Natural killer cell (primary cell): Measurements from ENCODE around the gene DYNLT2B. TPM values are rescaled to one million over a fixed set of nuclear protein-coding genes. Genes with fewer than 3 reads are reported as not detected.

Source experiments
- ATAC-seq, 3 donors: fragments of 150-1000 bp in 2 of 3; fragments of 200-7000 bp in 1 of 3; cut with Tn5 transposase; 1 replicate in 1 of 3; 2 replicates in 2 of 3; pipeline ENCODE4 v1.10.0; 2021; ENCODE audit warnings: mild to moderate bottlenecking in 2 of 3, moderate library complexity in 2 of 3
- DNase-seq, 2 donors: peaks; one replicate each; pipeline versions ENCODE4 v3.0.0 to v3.0.0-alpha.2; 2013 to 2021; ENCODE audit warnings: mixed read lengths in 1 of 2
- H3K27ac ChIP-seq: one replicate; pipeline ENCODE4 v1.5.1; 2013; ENCODE audit warnings: mild to moderate bottlenecking, low read length
- H3K27me3 ChIP-seq: one replicate; pipeline ENCODE4 v1.6.1; 2013; ENCODE audit warnings: low read length; ENCODE audit not compliant: control insufficient read depth, insufficient read depth
- H3K36me3 ChIP-seq: one replicate; pipeline ENCODE4 v1.6.1; 2013; ENCODE audit warnings: low read length; ENCODE audit not compliant: control insufficient read depth, insufficient read depth
- H3K4me1 ChIP-seq: one replicate; pipeline ENCODE4 v1.6.1; 2013; ENCODE audit warnings: low read length; ENCODE audit not compliant: control insufficient read depth, insufficient read depth
- H3K4me3 ChIP-seq: one replicate; pipeline ENCODE4 v1.5.1; 2013; ENCODE audit warnings: low read length
- H3K9me3 ChIP-seq: one replicate; pipeline ENCODE4 v1.6.1; 2013; ENCODE audit warnings: low read length; ENCODE audit not compliant: control insufficient read depth, insufficient read depth
- H3K27ac Mint-ChIP-seq, 2 donors: one replicate each; pipeline ENCODE4 v1.8.0; 2022; ENCODE audit warnings: mild to moderate bottlenecking in 2 of 2, mixed read lengths in 2 of 2, moderate library complexity in 1 of 2
- H3K27me3 Mint-ChIP-seq, 2 donors: one replicate each; pipeline ENCODE4 v1.8.0; 2022; ENCODE audit warnings: low read depth in 2 of 2, mixed read lengths in 2 of 2
- H3K36me3 Mint-ChIP-seq: one replicate; pipeline ENCODE4 v1.8.0; 2022; ENCODE audit warnings: mixed read lengths
- H3K4me1 Mint-ChIP-seq, 2 donors: one replicate each; pipeline ENCODE4 v1.8.0; 2022; ENCODE audit warnings: mixed read lengths in 2 of 2
- H3K4me3 Mint-ChIP-seq: one replicate; pipeline ENCODE4 v1.8.0; 2022; ENCODE audit warnings: mild to moderate bottlenecking, moderate library complexity, mixed read lengths
- H3K9me3 Mint-ChIP-seq, 2 donors: one replicate each; pipeline ENCODE4 v1.8.0; 2022; ENCODE audit warnings: mixed read lengths in 2 of 2
- WGBS: methylation state at CpG from one replicate; pipeline ENCODE4 v1.1.7; 2013; ENCODE audit warnings: missing lambda C conversion rate; ENCODE audit not compliant: insufficient coverage; 5-methylcytosine and 5-hydroxymethylcytosine counted together
- intact Hi-C: fragments of 100-400 bp; cut with micrococcal nuclease; formaldehyde crosslinking; loops from one replicate; pipeline ENCODE4 v1.14.2; 2022
- total RNA-seq, 4 donors: library from RNA; stranded (reverse); fragments of 120-200 nt in 1 of 4; gene quantifications; one replicate each; pipeline versions ENCODE4 v1.2.3 to v1.2.4, GENCODE V29; 2013 to 2022
- TF ChIP-seq, protein P1 (sequence below): fragments of 200-600 bp; IDR thresholded peaks from one replicate; pipeline ENCODE4 v1.8.0; 2022; ENCODE audit warnings: antibody characterized with exemption

DYNLT2B gene
- total RNA-seq, 3 donors from 2014 or later (not counting 1 experiment from before 2014, with no cell fraction given) = 3.6 to 7.3 (median 5.4) TPM

DNA sequence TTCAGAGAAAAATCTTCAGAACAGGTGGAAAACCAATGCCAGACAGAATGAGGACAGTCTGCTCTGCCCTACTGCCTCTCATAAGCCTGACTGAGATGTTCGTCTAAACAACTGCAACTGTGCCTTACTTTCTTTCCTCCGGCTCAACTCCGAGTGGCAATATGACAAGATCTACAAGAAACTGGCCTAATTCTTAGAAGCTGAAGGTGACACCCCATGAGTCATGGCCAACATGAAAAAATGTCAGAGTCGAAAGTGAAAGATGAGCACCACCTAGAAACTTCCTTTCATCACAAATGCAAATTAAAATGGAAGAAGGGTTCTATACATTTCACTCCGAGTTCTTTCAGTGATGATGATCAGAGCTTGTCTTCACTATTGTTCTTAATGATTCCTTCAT lies 43.5 kb downstream of the DYNLT2B start:
- Mint-ChIP-seq H3K9me3 (no peaks in the 10 kb centered on the region), H3K4me3 (peak overlapping the region; percentile 91), H3K27me3 (no peaks in the 10 kb centered on the region), H3K4me1 (peaks cover 41 to 50% of the 10 kb centered on the region in 2 donors), H3K27ac (peak overlapping the region; percentile 94 to 96), H3K36me3 (no peaks in the 10 kb centered on the region)
- intact Hi-C loops = loop anchor here (1.0 kb wide), 2 partner anchors 13 to 158 kb away; partner anchors contain the start of genes PCYT1A and UBXN7
- DNase-seq = peak; percentile 43 to 85
- peaks cover 10% of the 10 kb centered on the region for H3K36me3 ChIP-seq
- no peaks in the 10 kb centered on the region for H3K9me3 ChIP-seq
- H3K27ac ChIP-seq = peak overlapping the region; percentile 94
- ATAC-seq = peak; percentile 92 to 98 (median 93)
- no peaks in the 10 kb centered on the region for H3K27me3 ChIP-seq
- WGBS = 36% methylated on average over 3 of the region's 5 CpGs
- peak overlapping the region; percentile 18 for H3K4me3 ChIP-seq
- TF ChIP-seq, protein P1, sequence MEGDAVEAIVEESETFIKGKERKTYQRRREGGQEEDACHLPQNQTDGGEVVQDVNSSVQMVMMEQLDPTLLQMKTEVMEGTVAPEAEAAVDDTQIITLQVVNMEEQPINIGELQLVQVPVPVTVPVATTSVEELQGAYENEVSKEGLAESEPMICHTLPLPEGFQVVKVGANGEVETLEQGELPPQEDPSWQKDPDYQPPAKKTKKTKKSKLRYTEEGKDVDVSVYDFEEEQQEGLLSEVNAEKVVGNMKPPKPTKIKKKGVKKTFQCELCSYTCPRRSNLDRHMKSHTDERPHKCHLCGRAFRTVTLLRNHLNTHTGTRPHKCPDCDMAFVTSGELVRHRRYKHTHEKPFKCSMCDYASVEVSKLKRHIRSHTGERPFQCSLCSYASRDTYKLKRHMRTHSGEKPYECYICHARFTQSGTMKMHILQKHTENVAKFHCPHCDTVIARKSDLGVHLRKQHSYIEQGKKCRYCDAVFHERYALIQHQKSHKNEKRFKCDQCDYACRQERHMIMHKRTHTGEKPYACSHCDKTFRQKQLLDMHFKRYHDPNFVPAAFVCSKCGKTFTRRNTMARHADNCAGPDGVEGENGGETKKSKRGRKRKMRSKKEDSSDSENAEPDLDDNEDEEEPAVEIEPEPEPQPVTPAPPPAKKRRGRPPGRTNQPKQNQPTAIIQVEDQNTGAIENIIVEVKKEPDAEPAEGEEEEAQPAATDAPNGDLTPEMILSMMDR = no peak
- H3K4me1 ChIP-seq = peaks cover 23% of the 10 kb centered on the region

DNA sequence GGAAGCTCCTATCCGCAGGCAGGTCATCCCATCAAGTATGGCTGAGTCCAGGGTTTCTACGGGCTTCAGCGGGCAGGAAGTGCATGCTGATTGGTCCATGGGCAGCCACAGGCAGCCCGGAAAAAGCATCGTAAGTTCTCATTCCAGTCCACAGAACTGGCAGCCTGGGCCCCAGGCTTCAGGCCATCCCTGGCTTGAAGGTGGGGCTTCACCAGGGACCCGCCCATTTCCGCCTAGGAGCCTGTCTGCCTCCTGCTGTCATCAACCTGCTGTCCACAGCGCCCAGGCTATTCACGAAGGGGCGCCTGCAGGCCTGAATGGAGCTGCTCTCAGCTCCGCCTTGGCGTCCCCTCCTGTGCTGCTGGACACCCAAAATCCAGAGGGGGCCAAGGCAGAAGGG lies 44.4 kb downstream of the DYNLT2B start:
- Histone ChIP-seq H3K4me1 (peaks cover 23% of the 10 kb centered on the region), H3K36me3 (peaks cover 18% of the 10 kb centered on the region), H3K27ac (peak overlapping the region; percentile 94), H3K27me3 (no peaks in the 10 kb centered on the region), H3K4me3 (no peak overlapping the region), H3K9me3 (no peaks in the 10 kb centered on the region)
- DNase-seq (peak; percentile 18 to 21), ATAC-seq (no peak)
- Mint-ChIP-seq H3K27me3 (no peaks in the 10 kb centered on the region), H3K27ac (peak overlapping the region; percentile 94 to 96), H3K9me3 (no peaks in the 10 kb centered on the region), H3K4me3 (no peak overlapping the region), H3K4me1 (peaks cover 41 to 44% of the 10 kb centered on the region in 2 donors), H3K36me3 (no peaks in the 10 kb centered on the region)
- 96% methylated on average over 12 of the region's 12 CpGs for WGBS
- intact Hi-C loops = loop anchor here (1.0 kb wide), 2 partner anchors 14 to 159 kb away; partner anchors contain the start of genes PCYT1A and UBXN7
- TF ChIP-seq, protein P1 = no peak

DNA sequence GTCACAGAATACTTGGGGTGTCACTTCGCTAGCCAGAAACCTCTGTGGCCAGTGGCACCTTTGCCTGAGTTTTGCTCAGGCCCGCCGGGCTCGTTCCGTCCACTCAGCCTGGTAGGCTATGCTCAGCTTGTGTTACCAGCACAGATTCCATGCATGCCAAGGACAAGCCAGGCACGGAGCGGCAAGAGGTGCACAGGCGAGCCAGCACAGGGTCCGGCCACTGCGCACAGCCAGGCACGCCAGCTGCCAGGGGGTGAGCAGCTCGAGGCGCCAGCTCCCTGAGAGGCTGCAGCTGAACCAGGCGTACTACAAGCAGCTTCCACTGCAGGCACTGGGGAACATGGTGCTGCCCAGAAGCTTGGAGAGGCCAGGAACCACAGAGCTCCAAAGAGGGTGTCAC lies 45.2 kb downstream of the DYNLT2B start:
- Histone ChIP-seq H3K27me3 (no peaks in the 10 kb centered on the region), H3K36me3 (peaks cover 21% of the 10 kb centered on the region), H3K4me3 (no peak overlapping the region), H3K9me3 (no peaks in the 10 kb centered on the region), H3K27ac (peak overlapping the region; percentile 94), H3K4me1 (peaks cover 23% of the 10 kb centered on the region)
- Mint-ChIP-seq H3K27ac (peak overlapping the region; percentile 94 to 96), H3K4me1 (peaks cover 34 to 37% of the 10 kb centered on the region in 2 donors), H3K36me3 (no peaks in the 10 kb centered on the region), H3K4me3 (no peak overlapping the region), H3K27me3 (no peaks in the 10 kb centered on the region), H3K9me3 (no peaks in the 10 kb centered on the region)
- DNase-seq (no peak), ATAC-seq (no peak)
- intact Hi-C loops = no loop called here
- WGBS = 96% methylated on average over 14 of the region's 14 CpGs
- TF ChIP-seq, protein P1 = no peak

DNA sequence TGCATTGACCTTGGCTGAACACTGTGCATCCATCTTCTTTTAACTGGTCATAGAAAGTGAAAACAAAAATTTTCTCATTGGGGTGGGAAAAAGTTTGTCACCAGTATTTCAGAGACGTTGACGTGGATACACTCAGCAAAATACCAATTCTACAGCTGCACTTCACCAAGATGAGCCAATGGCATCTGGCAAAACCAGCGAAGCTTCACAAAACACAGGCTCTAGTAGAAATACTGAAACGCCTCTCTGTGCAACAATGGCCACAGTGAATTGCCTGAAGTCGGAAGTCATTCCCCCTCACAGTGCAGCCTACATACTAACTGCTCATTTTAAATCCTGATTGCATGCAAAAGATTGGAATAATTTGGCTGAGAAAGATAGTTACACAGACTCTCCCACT lies 47.5 kb downstream of the DYNLT2B start:
- TF ChIP-seq, protein P1 = no peak
- Mint-ChIP-seq H3K4me3 (no peak overlapping the region), H3K4me1 (peaks cover 32% of the 10 kb centered on the region in 2 donors), H3K27me3 (no peaks in the 10 kb centered on the region), H3K36me3 (no peaks in the 10 kb centered on the region), H3K27ac (peak overlapping the region; percentile 45 to 71), H3K9me3 (no peaks in the 10 kb centered on the region)
- intact Hi-C loops = no loop called here
- no peaks in the 10 kb centered on the region for H3K9me3 ChIP-seq
- DNase-seq (no peak), ATAC-seq (no peak)
- no peak overlapping the region for H3K27ac ChIP-seq
- WGBS = 83% methylated on average over 5 of the region's 5 CpGs
- no peak overlapping the region for H3K4me3 ChIP-seq
- H3K27me3 ChIP-seq = no peaks in the 10 kb centered on the region
- H3K4me1 ChIP-seq = peaks cover 23% of the 10 kb centered on the region
- peaks cover 33% of the 10 kb centered on the region for H3K36me3 ChIP-seq
